HG03280 (cell line): ENCODE measurements around the gene C1R.
"Not testable (repeated sequence)": the region's sequence is repeated elsewhere in the genome, so short reads cannot be mapped to it uniquely, and the experiment has no call there.

Experiments
- ATAC-seq: cut with Tn5 transposase; IDR thresholded peaks from one replicate; pipeline ENCODE4 v1.9.1; 2021; ENCODE audit warnings: mild to moderate bottlenecking, moderate library complexity; ENCODE audit not compliant: unreplicated experiment

The C1R gene

GRCh38 chr12:7039403-7039802 is 52.8 kb downstream of the C1R start:
- no peak for ATAC-seq

- ATAC-seq: no peak
Observed at GRCh38 chr12:7038591-7038990, 53.7 kb downstream of the C1R start.

GRCh38 chr12:7037411-7037810 is 54.8 kb downstream of the C1R start:
- not testable (repeated sequence) for ATAC-seq

GRCh38 chr12:7035463-7035862 is 56.8 kb downstream of the C1R start:
- ATAC-seq: no peak

- ATAC-seq: no peak
Observed at GRCh38 chr12:7034464-7034863, 57.8 kb downstream of the C1R start.

DNA sequence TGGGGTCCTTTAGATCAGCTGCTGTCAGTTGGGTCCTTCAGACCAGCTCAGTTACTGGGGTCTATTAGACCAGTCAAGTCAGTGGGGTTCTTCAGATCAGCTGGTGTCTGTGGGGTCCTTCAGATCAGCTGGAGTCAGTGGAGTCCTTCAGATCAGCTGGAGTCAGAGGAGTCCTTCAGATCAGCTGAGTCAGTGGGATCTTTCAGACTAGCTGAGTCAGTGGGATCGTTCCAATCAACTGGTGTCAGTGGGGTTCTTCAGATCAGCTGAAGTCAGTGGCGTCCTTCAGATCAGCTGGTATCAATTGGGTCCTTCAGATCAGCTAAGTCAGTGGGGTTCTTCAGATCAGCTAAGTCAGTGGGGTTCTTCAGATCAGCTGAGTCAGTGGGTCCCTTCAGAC is 59.3 kb downstream of the C1R start:
- no peak for ATAC-seq

- ATAC-seq: no peak
Observed at GRCh38 chr12:7031306-7031705, 60.9 kb downstream of the C1R start.
